ENCODE data around the gene RNASE13. TPM values are rescaled to one million over a fixed set of nuclear protein-coding genes. Genes with fewer than 3 reads are reported as not detected.

RNASE13 gene
- total RNA-seq, 3 donors from 2014 or later = not detected

DNA sequence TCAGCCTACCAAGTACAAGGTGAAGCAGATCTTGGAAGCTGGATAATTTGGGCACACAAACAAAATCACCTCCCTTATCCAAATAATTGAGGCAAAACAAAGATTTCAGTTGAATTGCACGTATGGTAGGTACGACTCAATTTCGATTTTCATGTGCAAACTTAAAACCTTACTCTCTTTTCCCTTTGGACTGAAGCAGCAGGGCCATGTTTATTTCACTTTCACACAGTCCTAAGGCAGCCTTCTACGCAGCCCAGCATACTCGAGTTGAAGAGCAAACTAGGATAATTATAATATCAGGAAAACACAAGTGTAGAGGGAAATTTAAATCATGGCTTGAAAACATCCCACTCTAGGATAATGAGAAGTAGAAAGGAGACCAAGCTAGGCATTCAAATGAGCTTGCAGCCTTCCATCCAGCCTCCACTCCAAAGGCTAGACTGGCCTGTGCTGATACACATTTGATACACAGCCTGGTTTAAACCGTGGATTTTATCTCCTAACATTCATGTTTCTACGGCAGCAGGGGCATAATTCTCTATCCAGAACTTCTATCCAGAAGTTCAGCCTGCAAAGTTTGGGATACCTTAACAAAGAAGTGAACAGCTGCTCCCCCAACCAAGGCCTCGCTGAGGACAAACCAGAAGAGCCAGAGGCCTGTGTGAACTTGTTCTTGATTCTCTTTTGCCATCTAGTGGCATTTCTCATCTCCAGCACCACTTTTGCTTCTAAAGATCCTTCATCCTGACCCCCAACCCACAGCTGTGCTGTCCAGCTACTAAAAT is 5.2 kb upstream of the RNASE13 start:
- intact Hi-C loops (cut with DNase I, micrococcal nuclease) = no loop called here
- H3K36me3 ChIP-seq (ENCODE audit: low read depth) = no peaks in the 10 kb centered on the region
- TF ChIP-seq, protein P1, sequence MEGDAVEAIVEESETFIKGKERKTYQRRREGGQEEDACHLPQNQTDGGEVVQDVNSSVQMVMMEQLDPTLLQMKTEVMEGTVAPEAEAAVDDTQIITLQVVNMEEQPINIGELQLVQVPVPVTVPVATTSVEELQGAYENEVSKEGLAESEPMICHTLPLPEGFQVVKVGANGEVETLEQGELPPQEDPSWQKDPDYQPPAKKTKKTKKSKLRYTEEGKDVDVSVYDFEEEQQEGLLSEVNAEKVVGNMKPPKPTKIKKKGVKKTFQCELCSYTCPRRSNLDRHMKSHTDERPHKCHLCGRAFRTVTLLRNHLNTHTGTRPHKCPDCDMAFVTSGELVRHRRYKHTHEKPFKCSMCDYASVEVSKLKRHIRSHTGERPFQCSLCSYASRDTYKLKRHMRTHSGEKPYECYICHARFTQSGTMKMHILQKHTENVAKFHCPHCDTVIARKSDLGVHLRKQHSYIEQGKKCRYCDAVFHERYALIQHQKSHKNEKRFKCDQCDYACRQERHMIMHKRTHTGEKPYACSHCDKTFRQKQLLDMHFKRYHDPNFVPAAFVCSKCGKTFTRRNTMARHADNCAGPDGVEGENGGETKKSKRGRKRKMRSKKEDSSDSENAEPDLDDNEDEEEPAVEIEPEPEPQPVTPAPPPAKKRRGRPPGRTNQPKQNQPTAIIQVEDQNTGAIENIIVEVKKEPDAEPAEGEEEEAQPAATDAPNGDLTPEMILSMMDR (IDR thresholded peaks at IDR 0.05) = no peak
- no peaks in the 10 kb centered on the region for H3K9me3 ChIP-seq
- H3K4me1 ChIP-seq (ENCODE audit: low read depth) = peaks cover 35% of the 10 kb centered on the region
- peak; percentile 58 for ATAC-seq
- DNase-seq = peak in 1 of 3 donors; percentile 67
- H3K4me3 ChIP-seq = no peak overlapping the region

DNA sequence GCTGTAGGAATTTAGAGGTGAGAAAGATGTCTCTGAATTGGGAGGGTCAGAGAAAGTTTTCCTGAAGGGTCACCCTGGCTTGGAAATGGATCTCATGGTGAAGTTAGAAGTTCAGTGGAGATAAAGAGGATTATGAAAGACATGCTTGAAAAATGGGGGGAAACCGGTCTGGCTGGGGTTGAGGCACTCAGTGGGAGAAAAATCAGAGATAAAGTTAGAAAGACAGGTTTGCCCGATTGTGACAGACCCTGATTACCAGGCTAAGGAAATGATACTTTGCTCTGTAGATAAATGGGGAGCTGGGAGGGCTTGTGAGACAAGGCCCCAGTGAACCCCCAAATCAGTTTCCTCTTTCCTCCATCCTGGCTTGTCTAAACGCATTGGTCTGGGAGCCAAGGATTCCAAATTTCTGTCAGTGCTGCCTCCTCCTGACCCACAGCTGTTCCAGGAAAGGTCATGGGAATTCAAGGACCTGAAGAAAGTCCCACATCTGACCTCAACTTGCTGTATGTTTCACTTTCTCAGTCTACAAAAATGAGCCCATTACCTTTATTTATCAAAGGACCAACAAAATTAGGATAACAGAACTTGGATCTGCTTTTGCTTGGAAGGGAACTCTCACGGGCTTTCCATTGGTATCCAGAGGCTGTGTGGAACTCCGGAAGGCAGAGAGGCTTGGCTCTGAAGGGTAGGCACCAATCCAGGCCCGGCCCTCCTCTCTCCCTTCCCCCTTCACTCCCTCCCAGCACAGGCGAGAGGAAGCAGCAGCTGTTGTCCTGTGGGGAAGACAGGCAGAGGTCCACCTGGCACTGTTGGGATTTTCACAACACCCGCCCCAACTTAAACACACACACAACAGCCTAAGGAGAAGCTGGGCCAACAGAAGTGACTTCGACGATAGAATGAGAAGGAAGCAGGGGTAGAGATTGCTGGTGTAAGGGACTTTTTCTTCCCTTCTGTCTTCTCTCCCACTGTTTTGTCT is 4.1 kb upstream of the RNASE13 start:
- intact Hi-C loops (cut with DNase I, micrococcal nuclease) = no loop called here

DNA sequence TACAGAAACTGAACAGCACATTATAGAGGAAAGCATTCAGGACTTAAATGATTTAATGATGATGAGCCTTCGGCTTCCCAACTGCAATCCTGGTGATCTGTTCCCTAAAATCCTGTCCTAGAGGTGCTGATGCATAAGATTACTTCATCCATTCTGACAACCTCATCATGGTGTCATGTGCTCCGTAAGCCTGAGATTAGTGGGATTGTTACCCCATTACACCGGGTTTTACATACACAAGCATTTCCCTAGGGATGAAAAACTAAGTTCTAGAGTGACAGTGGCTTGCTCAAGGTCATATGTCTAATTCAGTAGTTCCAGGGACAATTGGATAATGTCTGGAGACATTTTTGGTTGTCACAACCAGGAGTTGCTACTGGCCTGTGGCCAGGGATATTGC is 2.5 kb upstream of the RNASE13 start:
- Histone ChIP-seq H3K4me3 (no peak overlapping the region), H3K9me3 (no peaks in the 10 kb centered on the region), H3K4me1 (ENCODE audit: low read depth) (peaks cover 20% of the 10 kb centered on the region), H3K36me3 (ENCODE audit: low read depth) (no peaks in the 10 kb centered on the region)
- DNase-seq (no peak), ATAC-seq (no peak)
- intact Hi-C loops (cut with DNase I, micrococcal nuclease) = no loop called here
- TF ChIP-seq, protein P1 (IDR thresholded peaks at IDR 0.05) = no peak

More for the DNA sequence above, 4.1 kb upstream of the RNASE13 start:
- peak; percentile 83 to 86 (median 85) for DNase-seq
- Histone ChIP-seq H3K9me3 (no peaks in the 10 kb centered on the region), H3K4me3 (no peak overlapping the region), H3K4me1 (ENCODE audit: low read depth) (peaks cover 29% of the 10 kb centered on the region), H3K36me3 (ENCODE audit: low read depth) (no peaks in the 10 kb centered on the region)
- TF ChIP-seq, protein P1 (IDR thresholded peaks at IDR 0.05) = no peak
- peak; percentile 93 for ATAC-seq

DNA sequence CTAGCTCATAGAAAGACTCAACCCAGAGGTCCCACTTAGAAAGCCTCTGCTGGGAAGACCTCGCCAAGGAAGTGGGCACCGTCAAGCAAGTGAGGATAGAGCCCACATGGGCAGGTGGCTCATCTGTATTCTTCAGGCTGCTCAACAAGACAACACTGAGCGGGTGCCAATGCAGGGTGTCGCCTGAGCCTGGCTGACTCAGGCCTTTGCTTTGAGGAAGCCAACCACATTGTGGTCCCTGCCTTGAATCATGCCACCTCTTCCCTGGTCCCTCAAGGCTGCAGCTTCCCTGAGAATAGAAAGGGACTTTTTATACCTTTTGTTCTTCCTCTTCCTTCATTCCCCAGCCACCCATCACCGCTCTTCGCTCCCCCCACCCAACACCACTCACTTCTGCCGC is 2.1 kb upstream of the RNASE13 start:
- Histone ChIP-seq H3K4me3 (no peak overlapping the region), H3K9me3 (no peaks in the 10 kb centered on the region), H3K36me3 (ENCODE audit: low read depth) (no peaks in the 10 kb centered on the region), H3K4me1 (ENCODE audit: low read depth) (peaks cover 20% of the 10 kb centered on the region)
- ATAC-seq = no peak
- intact Hi-C loops (cut with DNase I, micrococcal nuclease) = no loop called here
- no peak for DNase-seq
- TF ChIP-seq, protein P1 (IDR thresholded peaks at IDR 0.05) = no peak

DNA sequence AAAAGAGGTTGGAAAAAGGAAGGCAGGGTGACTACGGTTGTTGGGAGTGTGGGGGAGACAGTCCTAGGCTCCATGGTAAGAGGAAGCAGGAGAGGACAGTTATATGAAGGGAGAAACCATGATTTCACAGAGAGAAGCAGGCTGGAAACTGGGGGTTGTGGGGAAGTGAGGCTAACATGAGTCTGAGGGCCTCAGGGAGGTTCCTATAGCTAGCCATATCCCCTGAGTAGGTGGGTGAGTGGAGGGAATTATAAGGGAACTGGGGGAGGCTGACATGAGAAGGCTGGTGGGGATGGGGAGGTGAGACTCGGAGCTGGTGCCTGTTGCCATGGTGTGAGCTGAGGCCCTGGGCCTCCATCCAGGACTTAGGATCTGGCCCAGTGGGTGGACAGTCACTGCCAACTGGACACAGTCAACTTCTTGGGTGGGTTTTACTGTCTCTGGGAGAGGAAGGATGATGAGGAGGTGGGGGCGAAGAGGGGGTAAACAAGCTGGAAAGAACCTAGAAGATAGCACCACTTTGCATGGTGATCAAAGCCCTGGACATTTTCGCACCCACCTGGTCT is 1.4 kb downstream of the RNASE13 start:
- no peak overlapping the region for H3K4me3 ChIP-seq
- peaks cover 3% of the 10 kb centered on the region for H3K4me1 ChIP-seq (ENCODE audit: low read depth)
- DNase-seq = no peak
- intact Hi-C loops (cut with DNase I, micrococcal nuclease) = no loop called here
- no peak for ATAC-seq
- TF ChIP-seq, protein P1 (IDR thresholded peaks at IDR 0.05) = no peak
- no peaks in the 10 kb centered on the region for H3K9me3 ChIP-seq
- H3K36me3 ChIP-seq (ENCODE audit: low read depth) = no peaks in the 10 kb centered on the region

All from mucosa of descending colon (tissue), 3 donors.